ENCODE data around the gene CCNI. TPM values are rescaled to one million over a fixed set of nuclear protein-coding genes. Genes with fewer than 3 reads are reported as not detected.
"Not testable (repeated sequence)": the region's sequence is repeated elsewhere in the genome, so short reads cannot be mapped to it uniquely, and the experiment has no call there.

Gene CCNI
- total RNA-seq, 1 donor from 2014 or later, result 116 TPM

GRCh38 chr4:77082886-77083608 lies 7.3 kb upstream of the CCNI start:
- no peak overlapping the region for H3K4me3 ChIP-seq (ENCODE audit: low read depth, low read length)
- DNase-seq (ENCODE audit: low read depth), result no peak
- no peak for TF ChIP-seq CTCF (conservative IDR thresholded peaks at IDR 0.05; ENCODE audit: low read depth, low read length)

GRCh38 chr4:77080806-77081205 lies 5.0 kb upstream of the CCNI start:
- not testable (repeated sequence) for H3K4me3 ChIP-seq (ENCODE audit: low read depth, low read length)

GRCh38 chr4:77079281-77079680 lies 3.5 kb upstream of the CCNI start:
- no peak for DNase-seq (ENCODE audit: low read depth)
- H3K4me3 ChIP-seq (ENCODE audit: low read depth, low read length), result no peak overlapping the region
- no peak for TF ChIP-seq CTCF (conservative IDR thresholded peaks at IDR 0.05; ENCODE audit: low read depth, low read length)

More at GRCh38 chr4:77080806-77081205, 5.0 kb upstream of the CCNI start:
- DNase-seq (ENCODE audit: low read depth), result not testable (repeated sequence)

- H3K4me3 ChIP-seq (ENCODE audit: low read depth, low read length), result no peak overlapping the region
- TF ChIP-seq CTCF (conservative IDR thresholded peaks at IDR 0.05; ENCODE audit: low read depth, low read length), result no peak
- DNase-seq (ENCODE audit: low read depth), result no peak
These were observed 2.6 kb upstream of the CCNI start for GRCh38 chr4:77078401-77078800.

GRCh38 chr4:77076889-77077635 lies 1.3 kb upstream of the CCNI start:
- H3K4me3 ChIP-seq (ENCODE audit: low read depth, low read length), result peak overlapping the region; percentile 64
- TF ChIP-seq CTCF (conservative IDR thresholded peaks at IDR 0.05; ENCODE audit: low read depth, low read length), result no peak
- no peak for DNase-seq (ENCODE audit: low read depth)

GRCh38 chr4:77074981-77075855 lies 571 bp downstream of the CCNI start:
- DNase-seq (ENCODE audit: low read depth), result no peak
- no peak for TF ChIP-seq CTCF (conservative IDR thresholded peaks at IDR 0.05; ENCODE audit: low read depth, low read length)
- H3K4me3 ChIP-seq (ENCODE audit: low read depth, low read length), result peak overlapping the region; percentile 64

- DNase-seq (ENCODE audit: low read depth), result no peak
These were observed 1.4 kb downstream of the CCNI start for GRCh38 chr4:77074381-77074831.

More at GRCh38 chr4:77074381-77074831, 1.4 kb downstream of the CCNI start:
- TF ChIP-seq CTCF (conservative IDR thresholded peaks at IDR 0.05; ENCODE audit: low read depth, low read length), result no peak
- peak overlapping the region; percentile 64 for H3K4me3 ChIP-seq (ENCODE audit: low read depth, low read length)
